ENCODE data around the gene RAB40B. TPM values are rescaled to one million over a fixed set of nuclear protein-coding genes. Genes with fewer than 3 reads are reported as not detected.

Gene RAB40B
- total and polyA plus RNA-seq, 2 of the 13 experiments (the other 11 are each of a cell fraction or from before 2014, with no cell fraction given): 6.2 to 6.5 TPM

DNA sequence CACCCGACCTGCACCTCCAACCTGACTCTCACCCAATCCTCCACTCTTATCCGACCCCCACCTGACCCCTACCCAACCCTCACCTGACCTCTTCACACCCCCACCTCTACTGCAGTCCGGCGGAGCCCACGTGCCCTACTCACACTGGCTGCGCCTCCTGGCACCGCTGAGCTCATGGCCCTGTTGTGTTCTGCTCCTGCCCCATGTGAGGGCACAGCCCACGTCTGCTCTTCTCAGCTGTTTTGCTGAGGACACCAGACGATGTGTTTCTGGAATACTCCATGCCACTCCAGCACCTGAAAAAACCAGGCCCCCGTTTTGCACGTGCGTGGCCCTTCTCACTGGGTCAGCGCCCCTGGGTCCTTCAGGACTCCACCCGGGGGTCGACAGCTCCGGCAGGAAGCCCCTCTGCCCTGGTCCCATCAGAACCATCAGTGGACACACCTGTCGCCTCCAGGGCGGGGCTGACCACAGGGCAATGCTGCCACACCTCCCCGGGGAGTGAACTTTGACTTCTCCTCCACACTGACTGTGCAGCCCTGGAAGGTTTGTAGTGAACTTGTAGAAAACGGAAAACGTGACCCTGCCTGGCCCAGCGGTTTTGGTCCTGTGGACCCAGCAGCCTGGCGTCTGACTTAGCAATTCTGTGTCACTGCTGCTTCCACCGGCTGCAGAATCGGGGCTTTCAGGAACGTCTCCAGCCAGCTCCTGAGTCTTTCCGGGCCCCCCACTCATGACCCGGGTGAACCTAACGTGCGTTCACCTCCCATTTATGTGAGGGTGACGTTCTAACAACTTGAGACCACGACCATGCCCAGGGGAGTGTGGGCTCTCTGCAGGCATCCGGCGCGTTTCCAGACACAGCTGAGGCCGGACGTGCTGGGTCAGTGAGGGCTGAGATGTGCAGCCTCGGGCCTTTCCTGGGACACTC, 5.7 kb upstream of the RAB40B start (continued):
- no peak for TF ChIP-seq HMGXB3 (CRISPR knock-in tag; IDR thresholded peaks at IDR 0.05; ENCODE audit: borderline replicate concordance)
- TF ChIP-seq ZC3H13 (CRISPR knock-in tag; IDR thresholded peaks at IDR 0.05): no peak
- TF ChIP-seq CCDC6 (CRISPR knock-in tag; IDR thresholded peaks at IDR 0.05): no peak
- TF ChIP-seq NR2C2 (CRISPR knock-in tag; IDR thresholded peaks at IDR 0.05; ENCODE audit: borderline replicate concordance): peak; percentile 81
- TF ChIP-seq SAP130 (CRISPR knock-in tag; IDR thresholded peaks at IDR 0.05; ENCODE audit: low read depth): peak; percentile 76
- no peak; the same call in 1 of the 2 replicates for TF ChIP-seq HOXA7 (CRISPR knock-in tag; IDR thresholded peaks at IDR 0.05)
- no peak for TF ChIP-seq ZNF670 (CRISPR knock-in tag; IDR thresholded peaks at IDR 0.05; ENCODE audit: borderline replicate concordance)
- TF ChIP-seq STAT6 (CRISPR knock-in tag; IDR thresholded peaks at IDR 0.05; ENCODE audit: borderline replicate concordance): no peak
- TF ChIP-seq, protein P1, sequence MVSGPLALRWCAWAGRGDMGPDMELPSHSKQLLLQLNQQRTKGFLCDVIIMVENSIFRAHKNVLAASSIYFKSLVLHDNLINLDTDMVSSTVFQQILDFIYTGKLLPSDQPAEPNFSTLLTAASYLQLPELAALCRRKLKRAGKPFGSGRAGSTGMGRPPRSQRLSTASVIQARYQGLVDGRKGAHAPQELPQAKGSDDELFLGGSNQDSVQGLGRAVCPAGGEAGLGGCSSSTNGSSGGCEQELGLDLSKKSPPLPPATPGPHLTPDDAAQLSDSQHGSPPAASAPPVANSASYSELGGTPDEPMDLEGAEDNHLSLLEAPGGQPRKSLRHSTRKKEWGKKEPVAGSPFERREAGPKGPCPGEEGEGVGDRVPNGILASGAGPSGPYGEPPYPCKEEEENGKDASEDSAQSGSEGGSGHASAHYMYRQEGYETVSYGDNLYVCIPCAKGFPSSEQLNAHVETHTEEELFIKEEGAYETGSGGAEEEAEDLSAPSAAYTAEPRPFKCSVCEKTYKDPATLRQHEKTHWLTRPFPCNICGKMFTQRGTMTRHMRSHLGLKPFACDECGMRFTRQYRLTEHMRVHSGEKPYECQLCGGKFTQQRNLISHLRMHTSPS (CRISPR knock-in tag; IDR thresholded peaks at IDR 0.05; ENCODE audit: low read depth): no peak
- no peak for TF ChIP-seq RBAK (CRISPR knock-in tag; IDR thresholded peaks at IDR 0.05)
- TF ChIP-seq ZNF207 (IDR thresholded peaks at IDR 0.05; ENCODE audit: borderline replicate concordance): no peak
- TF ChIP-seq ZNF205 (CRISPR knock-in tag; IDR thresholded peaks at IDR 0.05): no peak
- TF ChIP-seq AKNA (CRISPR knock-in tag; IDR thresholded peaks at IDR 0.05; ENCODE audit: borderline replicate concordance): no peak
- peak; percentile 14 for TF ChIP-seq XRCC5 (optimal IDR thresholded peaks at IDR 0.05; ENCODE audit: low read length)
